Large intestine (tissue), 3 donors: ENCODE results near the gene POP7. TPM values are rescaled to one million over a fixed set of nuclear protein-coding genes. Genes with fewer than 3 reads are reported as not detected.

Experiments used
- DNase-seq, 2 donors: peaks; one replicate each; pipeline versions ENCODE4 v3.0.0 to v3.0.0-alpha.2; 2013
- H3K27ac ChIP-seq: one replicate; pipeline ENCODE4 v1.5.1; 2013; ENCODE audit warnings: low read length
- H3K27me3 ChIP-seq: 2 replicates; pipeline ENCODE4 v1.6.1; 2013; ENCODE audit warnings: low read length; ENCODE audit not compliant: control insufficient read depth, insufficient read depth
- H3K36me3 ChIP-seq: 2 replicates; pipeline ENCODE4 v1.6.1; 2013; ENCODE audit warnings: low read length; ENCODE audit not compliant: control insufficient read depth, insufficient read depth
- H3K4me1 ChIP-seq: one replicate; pipeline ENCODE4 v1.6.1; 2013; ENCODE audit warnings: low read length; ENCODE audit not compliant: control insufficient read depth, insufficient read depth
- H3K4me3 ChIP-seq: one replicate; pipeline ENCODE4 v1.5.1; 2013; ENCODE audit warnings: low read length
- H3K9me3 ChIP-seq: one replicate; pipeline ENCODE4 v1.6.1; 2013; ENCODE audit warnings: mild to moderate bottlenecking, low read depth, low read length, moderate library complexity; ENCODE audit not compliant: control insufficient read depth
- WGBS: methylation state at CpG from one replicate; pipeline ENCODE4 v1.1.5; 2013; ENCODE audit warnings: low lambda C conversion rate; ENCODE audit not compliant: insufficient coverage; 5-methylcytosine and 5-hydroxymethylcytosine counted together
- polyA plus RNA-seq: library from polyadenylated mRNA; unstranded; fragments of 120-200 nt; gene quantifications from one replicate; pipeline ENCODE4 v1.2.1, GENCODE V29; 2013

The POP7 gene
- polyA plus RNA-seq, 1 donor, result 28.7 TPM

DNA sequence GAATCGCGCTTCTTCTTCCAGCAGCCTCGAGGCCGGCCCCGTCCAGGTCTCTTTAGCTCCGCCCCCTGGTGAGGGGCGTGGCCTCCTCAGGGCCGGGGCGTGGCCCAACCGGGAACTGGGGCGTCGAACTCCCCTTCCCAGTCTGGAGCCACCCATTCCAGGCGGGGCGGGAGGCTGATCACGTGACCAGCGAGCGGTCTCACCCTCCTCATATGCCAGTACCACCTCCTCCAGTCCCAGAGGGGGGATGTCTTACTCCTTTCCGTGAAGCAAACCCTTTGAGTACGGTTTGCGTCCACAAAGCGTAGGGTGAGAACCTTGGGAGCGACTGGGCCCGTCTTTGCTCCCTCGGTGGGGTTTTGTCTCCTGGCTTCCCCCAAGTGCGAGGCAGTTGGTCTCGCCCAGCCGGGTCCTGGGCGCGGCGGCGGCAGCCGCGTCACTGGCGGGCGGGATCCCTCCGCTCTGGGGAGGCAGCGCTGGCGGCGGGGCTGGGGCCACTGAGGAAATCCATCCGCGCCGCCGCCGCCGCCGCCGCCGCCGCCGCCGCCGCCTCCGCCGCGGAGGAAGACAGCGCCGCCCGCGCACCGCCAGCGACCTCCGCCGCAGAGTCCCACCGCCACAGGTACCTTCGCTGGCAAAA lies 32.5 kb upstream of the POP7 start, which contains the start of gene GNB2:
Gene GNB2, plus strand, starts transcription at position 439 of the 640 bp plus-strand sequence. CDS start 2,526 bp downstream, outside the sequence.
- Histone ChIP-seq H3K4me3 (peak within 1 kb of the TSS; percentile 97), H3K4me1 (peaks cover 16% of the 10 kb centered on the region), H3K27me3 (peaks cover 5% of the 10 kb centered on the region), H3K36me3 (peaks cover 21% of the 10 kb centered on the region), H3K9me3 (peaks cover under 1% of the 10 kb centered on the region), H3K27ac (peak within 1 kb of the TSS; percentile 90)
- no CpG with 5 or more reads among the region's 65 CpGs for WGBS
- DNase-seq, result peak; percentile 99 to 100

DNA sequence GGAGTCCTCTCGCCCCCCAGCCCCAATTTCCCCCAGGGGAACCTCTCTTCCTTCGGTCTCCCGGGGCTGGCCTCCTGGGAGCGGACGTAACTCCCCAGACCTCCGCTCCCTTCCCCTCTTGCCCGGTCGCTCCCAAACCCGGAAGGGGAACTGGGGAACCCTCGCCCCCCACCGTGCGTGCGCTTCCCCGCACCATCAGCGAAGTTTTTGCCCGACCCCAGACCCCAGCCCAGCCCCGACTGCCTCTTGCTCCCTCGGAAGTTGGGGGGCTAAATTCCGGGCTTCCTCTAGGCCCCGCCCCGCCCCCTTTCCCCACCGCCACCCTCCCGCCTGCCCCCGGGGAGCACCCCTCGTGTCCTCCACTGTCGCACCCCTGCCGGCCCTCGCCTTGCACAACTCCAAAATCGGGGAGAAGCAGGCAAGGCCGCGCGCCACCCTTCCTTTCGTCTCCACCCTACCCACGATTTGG lies 31.9 kb upstream of the POP7 start:
- no peak for DNase-seq
- peaks cover 3% of the 10 kb centered on the region for H3K9me3 ChIP-seq
- peaks cover 5% of the 10 kb centered on the region for H3K27me3 ChIP-seq
- H3K4me3 ChIP-seq, result peak overlapping the region; percentile 97
- H3K36me3 ChIP-seq, result peaks cover 26% of the 10 kb centered on the region
- no CpG with 5 or more reads among the region's 34 CpGs for WGBS
- peaks cover 21% of the 10 kb centered on the region for H3K4me1 ChIP-seq
- peak overlapping the region; percentile 90 for H3K27ac ChIP-seq

DNA sequence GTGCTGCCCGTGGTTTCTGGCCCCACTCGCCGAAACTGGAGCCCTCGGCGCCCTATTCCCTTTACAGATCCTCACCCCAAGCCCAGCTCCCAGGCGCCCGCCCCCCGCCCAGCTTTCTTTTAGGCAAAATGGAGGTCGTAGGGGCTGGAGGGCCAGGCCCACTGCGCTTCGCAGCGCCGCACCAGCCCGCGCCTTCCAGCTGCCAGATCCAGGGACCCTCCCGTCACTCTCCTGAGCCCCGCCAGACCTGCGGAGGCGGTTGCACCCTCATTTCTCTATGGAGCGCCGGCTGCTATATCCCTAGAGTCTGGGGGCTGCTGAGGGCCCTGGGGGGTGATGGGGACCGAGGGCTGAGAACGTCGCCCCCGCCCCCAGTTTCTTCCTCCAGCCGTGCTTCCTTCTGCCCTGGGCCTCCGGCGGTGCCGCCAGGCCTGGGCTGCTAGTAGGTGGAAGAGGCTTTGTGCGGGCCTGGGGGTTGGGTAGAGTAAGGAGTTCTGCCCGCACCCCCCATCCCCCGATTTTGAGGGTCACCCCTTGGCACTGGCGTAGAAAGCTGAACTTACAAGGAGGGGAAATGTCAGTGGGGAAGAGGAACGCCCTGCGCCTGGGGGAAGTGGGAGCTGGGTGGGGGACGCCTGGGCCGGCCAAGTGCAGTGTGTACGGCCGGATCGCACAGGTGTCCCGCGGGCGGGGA lies 31.4 kb upstream of the POP7 start:
- H3K27me3 ChIP-seq, result peaks cover 5% of the 10 kb centered on the region
- peaks cover 3% of the 10 kb centered on the region for H3K9me3 ChIP-seq
- peak in 1 of 2 donors; percentile 58 for DNase-seq
- no CpG with 5 or more reads among the region's 43 CpGs for WGBS
- peaks cover 31% of the 10 kb centered on the region for H3K36me3 ChIP-seq
- peak overlapping the region; percentile 90 for H3K27ac ChIP-seq
- peaks cover 27% of the 10 kb centered on the region for H3K4me1 ChIP-seq
- H3K4me3 ChIP-seq, result peak overlapping the region; percentile 97

GRCh38 chr7:100675105-100675451 lies 30.8 kb upstream of the POP7 start:
- H3K27me3 ChIP-seq, result peaks cover 3% of the 10 kb centered on the region
- H3K36me3 ChIP-seq, result peaks cover 36% of the 10 kb centered on the region
- H3K27ac ChIP-seq, result peak overlapping the region; percentile 90
- H3K4me1 ChIP-seq, result peaks cover 32% of the 10 kb centered on the region
- H3K4me3 ChIP-seq, result peak overlapping the region; percentile 97
- DNase-seq, result no peak
- H3K9me3 ChIP-seq, result peaks cover 3% of the 10 kb centered on the region
- WGBS, result no CpG with 5 or more reads among the region's 46 CpGs

DNA sequence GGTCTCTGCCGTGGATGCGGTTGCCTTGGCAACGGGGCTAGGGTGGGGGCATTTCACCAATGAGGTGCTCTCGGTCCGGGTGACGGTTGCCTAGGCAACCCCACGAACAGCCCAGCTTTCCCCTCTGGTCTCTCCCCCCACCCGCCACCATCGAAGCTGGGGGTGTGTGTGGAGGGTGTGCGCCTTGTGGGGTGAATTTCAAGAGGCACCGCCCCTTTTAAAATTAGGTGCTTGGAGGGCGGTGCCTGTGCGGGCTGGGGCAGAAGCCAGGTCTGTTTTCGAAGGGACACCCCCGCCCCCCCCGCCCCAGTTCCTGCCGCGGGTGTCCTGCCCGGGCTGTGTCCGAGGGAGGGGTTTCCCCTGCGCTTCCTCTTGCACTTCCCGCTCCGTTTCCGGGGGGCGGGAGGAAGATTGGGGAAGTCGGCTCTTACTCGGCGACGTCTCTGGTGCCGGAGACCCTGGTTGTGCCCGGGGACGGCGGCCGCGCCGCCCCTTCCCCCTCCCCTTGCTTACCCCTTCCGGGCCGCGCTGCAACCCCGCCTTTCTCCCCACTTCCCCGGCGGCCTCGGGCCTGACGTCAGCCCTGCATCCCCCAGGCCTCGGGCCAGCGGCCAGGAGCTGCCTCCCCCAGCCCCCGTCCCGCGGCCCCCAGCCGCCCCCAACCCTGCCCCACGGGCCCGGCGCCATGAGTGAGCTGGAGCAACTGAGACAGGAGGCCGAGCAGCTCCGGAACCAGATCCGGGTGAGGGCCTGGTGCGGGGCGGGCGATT lies 30.2 kb upstream of the POP7 start:
- Histone ChIP-seq H3K27ac (peak overlapping the region; percentile 48), H3K36me3 (peaks cover 43% of the 10 kb centered on the region), H3K9me3 (peaks cover 3% of the 10 kb centered on the region), H3K4me3 (peak overlapping the region; percentile 97), H3K4me1 (peaks cover 33% of the 10 kb centered on the region), H3K27me3 (peaks cover 3% of the 10 kb centered on the region)
- DNase-seq, result peak; percentile 54 to 69
- no CpG with 5 or more reads among the region's 59 CpGs for WGBS

GRCh38 chr7:100676501-100677306 lies 29.2 kb upstream of the POP7 start:
- WGBS, result no CpG with 5 or more reads among the region's 23 CpGs
- H3K4me3 ChIP-seq, result peak overlapping the region; percentile 97
- peaks cover 50% of the 10 kb centered on the region for H3K36me3 ChIP-seq

DNA sequence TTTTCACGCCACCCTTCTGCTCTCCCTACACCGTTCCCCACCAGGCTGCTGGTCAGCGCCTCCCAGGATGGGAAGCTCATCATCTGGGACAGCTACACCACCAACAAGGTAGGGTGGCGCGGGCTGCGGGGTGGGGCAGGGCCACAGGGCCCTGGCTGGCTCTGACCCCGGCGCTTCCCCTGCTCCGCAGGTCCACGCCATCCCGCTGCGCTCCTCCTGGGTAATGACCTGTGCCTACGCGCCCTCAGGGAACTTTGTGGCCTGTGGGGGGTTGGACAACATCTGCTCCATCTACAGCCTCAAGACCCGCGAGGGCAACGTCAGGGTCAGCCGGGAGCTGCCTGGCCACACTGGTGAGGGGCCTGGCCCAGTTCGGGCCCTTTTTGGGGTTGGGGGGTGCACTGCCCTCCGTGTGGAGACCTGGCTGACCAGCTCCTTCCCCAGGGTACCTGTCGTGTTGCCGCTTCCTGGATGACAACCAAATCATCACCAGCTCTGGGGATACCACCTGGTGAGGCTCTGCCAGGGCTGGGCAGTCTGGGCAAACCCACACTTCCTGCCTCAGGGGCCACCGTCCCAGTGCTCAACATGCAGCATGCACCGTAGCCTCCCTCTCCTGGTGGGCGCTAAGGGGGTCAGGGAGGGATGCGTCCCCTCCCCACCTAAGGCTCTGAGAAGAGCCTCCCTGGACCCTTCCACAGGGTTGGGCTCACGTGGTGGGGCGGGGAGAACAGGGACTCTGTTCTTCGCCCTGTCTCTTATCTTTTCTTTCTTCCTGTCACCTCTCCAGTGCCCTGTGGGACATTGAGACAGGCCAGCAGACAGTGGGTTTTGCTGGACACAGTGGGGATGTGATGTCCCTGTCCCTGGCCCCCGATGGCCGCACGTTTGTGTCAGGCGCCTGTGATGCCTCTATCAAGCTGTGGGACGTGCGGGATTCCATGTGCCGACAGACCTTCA lies 28.3 kb upstream of the POP7 start:
- Histone ChIP-seq H3K27ac (no peak overlapping the region), H3K36me3 (peaks cover 59% of the 10 kb centered on the region)

More at GRCh38 chr7:100676501-100677306, 29.2 kb upstream of the POP7 start:
- DNase-seq, result no peak
- H3K27ac ChIP-seq, result no peak overlapping the region
- peaks cover 33% of the 10 kb centered on the region for H3K4me1 ChIP-seq
- peaks cover 3% of the 10 kb centered on the region for H3K27me3 ChIP-seq
- H3K9me3 ChIP-seq, result peaks cover 3% of the 10 kb centered on the region

DNA sequence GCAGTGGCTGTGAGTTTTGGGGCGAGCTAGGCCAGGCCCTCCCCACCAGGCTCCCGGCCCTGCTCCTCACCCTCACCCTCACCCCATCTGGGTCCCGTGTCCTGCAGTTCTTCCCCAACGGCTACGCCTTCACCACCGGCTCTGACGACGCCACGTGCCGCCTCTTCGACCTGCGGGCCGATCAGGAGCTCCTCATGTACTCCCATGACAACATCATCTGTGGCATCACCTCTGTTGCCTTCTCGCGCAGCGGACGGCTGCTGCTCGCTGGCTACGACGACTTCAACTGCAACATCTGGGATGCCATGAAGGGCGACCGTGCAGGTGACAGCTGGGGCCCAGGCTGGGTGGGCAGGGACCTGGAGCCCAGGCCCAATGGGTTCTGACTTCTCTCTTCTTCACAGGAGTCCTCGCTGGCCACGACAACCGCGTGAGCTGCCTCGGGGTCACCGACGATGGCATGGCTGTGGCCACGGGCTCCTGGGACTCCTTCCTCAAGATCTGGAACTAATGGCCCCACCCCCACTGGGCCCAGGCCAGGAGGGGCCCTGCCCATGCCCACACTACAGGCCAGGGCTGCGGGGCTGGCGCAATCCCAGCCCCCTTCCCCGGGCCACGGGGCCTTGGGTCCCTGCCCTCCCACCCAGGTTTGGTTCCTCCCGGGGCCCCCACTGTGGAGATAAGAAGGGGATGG lies 27.5 kb upstream of the POP7 start:
- WGBS, result no CpG with 5 or more reads among the region's 35 CpGs
- H3K4me1 ChIP-seq, result peaks cover 33% of the 10 kb centered on the region
- no peak overlapping the region for H3K27ac ChIP-seq
- H3K27me3 ChIP-seq, result no peaks in the 10 kb centered on the region
- H3K36me3 ChIP-seq, result peaks cover 68% of the 10 kb centered on the region
- peak in 1 of 2 donors; percentile 21 for DNase-seq
- peaks cover 3% of the 10 kb centered on the region for H3K9me3 ChIP-seq
- no peak overlapping the region for H3K4me3 ChIP-seq

More for the DNA sequence above, 28.3 kb upstream of the POP7 start:
- H3K27me3 ChIP-seq, result no peaks in the 10 kb centered on the region
- WGBS, result no CpG with 5 or more reads among the region's 36 CpGs
- DNase-seq, result peak in 1 of 2 donors; percentile 56
- no peak overlapping the region for H3K4me3 ChIP-seq
- H3K9me3 ChIP-seq, result peaks cover 3% of the 10 kb centered on the region
- H3K4me1 ChIP-seq, result peaks cover 33% of the 10 kb centered on the region
